ENCODE data around the gene SPDYE6. TPM values are rescaled to one million over a fixed set of nuclear protein-coding genes. Genes with fewer than 3 reads are reported as not detected.
"Not testable (repeated sequence)": the region's sequence is repeated elsewhere in the genome, so short reads cannot be mapped to it uniquely, and the experiment has no call there.

The SPDYE6 gene
- total RNA-seq: not detected in 3 replicates

- not testable (repeated sequence) for H3K27ac Mint-ChIP-seq; H3K27me3 Mint-ChIP-seq (ENCODE audit: low read depth); DNase-seq (ENCODE audit: low spot score in 2 of 2, unreplicated experiment in 2 of 2); H3K4me1 Mint-ChIP-seq; H3K4me3 Mint-ChIP-seq; H3K9me3 Mint-ChIP-seq; H3K36me3 Mint-ChIP-seq
Observed at GRCh38 chr7:102356344-102356743, at the start of gene SPDYE6. TSS of gene SPDYE6 (minus strand) at chr7:102356444. CDS start at chr7:102356023, 421 bp downstream.

GRCh38 chr7:102404862-102405188 is 48.6 kb upstream of the SPDYE6 start:
- not testable (repeated sequence) for H3K27ac Mint-ChIP-seq; H3K27me3 Mint-ChIP-seq (ENCODE audit: low read depth); H3K4me3 Mint-ChIP-seq; H3K4me1 Mint-ChIP-seq; H3K9me3 Mint-ChIP-seq; DNase-seq (ENCODE audit: low spot score in 2 of 2, unreplicated experiment in 2 of 2)
- H3K36me3 Mint-ChIP-seq: peaks cover 56% of the 10 kb centered on the region

GRCh38 chr7:102404005-102404861 is 48.0 kb upstream of the SPDYE6 start:
- Mint-ChIP-seq H3K4me1 (no peaks in the 10 kb centered on the region), H3K36me3 (peaks cover 50% of the 10 kb centered on the region), H3K9me3 (peaks cover 3% of the 10 kb centered on the region), H3K4me3 (no peak overlapping the region), H3K27me3 (ENCODE audit: low read depth) (no peaks in the 10 kb centered on the region), H3K27ac (no peak overlapping the region)
- no peak for DNase-seq (ENCODE audit: low spot score in 2 of 2, unreplicated experiment in 2 of 2)
- TF ChIP-seq CTCF (IDR thresholded peaks at IDR 0.05; ENCODE audit: unreplicated experiment): peak; percentile 51

GRCh38 chr7:102403563-102403962 is 47.3 kb upstream of the SPDYE6 start:
- no peak for TF ChIP-seq CTCF (IDR thresholded peaks at IDR 0.05; ENCODE audit: unreplicated experiment)
- Mint-ChIP-seq H3K27ac (no peak overlapping the region), H3K4me3 (no peak overlapping the region), H3K27me3 (ENCODE audit: low read depth) (no peaks in the 10 kb centered on the region), H3K4me1 (no peaks in the 10 kb centered on the region), H3K9me3 (no peaks in the 10 kb centered on the region), H3K36me3 (peaks cover 46% of the 10 kb centered on the region)
- DNase-seq (ENCODE audit: low spot score in 2 of 2, unreplicated experiment in 2 of 2): no peak

GRCh38 chr7:102400360-102400759 is 44.1 kb upstream of the SPDYE6 start:
- TF ChIP-seq CTCF (IDR thresholded peaks at IDR 0.05; ENCODE audit: unreplicated experiment): no peak
- peaks cover 11% of the 10 kb centered on the region for H3K4me1 Mint-ChIP-seq
- no peak overlapping the region for H3K27ac Mint-ChIP-seq
- no peaks in the 10 kb centered on the region for H3K9me3 Mint-ChIP-seq
- no peak overlapping the region for H3K4me3 Mint-ChIP-seq
- no peaks in the 10 kb centered on the region for H3K27me3 Mint-ChIP-seq (ENCODE audit: low read depth)
- H3K36me3 Mint-ChIP-seq: peaks cover 24% of the 10 kb centered on the region
- no peak for DNase-seq (ENCODE audit: low spot score in 2 of 2, unreplicated experiment in 2 of 2)

GRCh38 chr7:102398543-102398942 is 42.3 kb upstream of the SPDYE6 start:
- Mint-ChIP-seq H3K36me3 (peaks cover 17% of the 10 kb centered on the region), H3K4me1 (peaks cover 11% of the 10 kb centered on the region), H3K9me3 (no peaks in the 10 kb centered on the region), H3K4me3 (no peak overlapping the region), H3K27me3 (ENCODE audit: low read depth) (no peaks in the 10 kb centered on the region), H3K27ac (no peak overlapping the region)
- DNase-seq (ENCODE audit: low spot score in 2 of 2, unreplicated experiment in 2 of 2): no peak
- TF ChIP-seq CTCF (IDR thresholded peaks at IDR 0.05; ENCODE audit: unreplicated experiment): no peak

GRCh38 chr7:102396710-102397019 is 40.4 kb upstream of the SPDYE6 start:
- peaks cover 13% of the 10 kb centered on the region for H3K4me1 Mint-ChIP-seq
- no peaks in the 10 kb centered on the region for H3K27me3 Mint-ChIP-seq (ENCODE audit: low read depth)
- peaks cover 16% of the 10 kb centered on the region for H3K36me3 Mint-ChIP-seq
- no peak for DNase-seq (ENCODE audit: low spot score in 2 of 2, unreplicated experiment in 2 of 2)
- H3K27ac Mint-ChIP-seq: peak overlapping the region; percentile 99
- peak overlapping the region; percentile 96 for H3K4me3 Mint-ChIP-seq
- H3K9me3 Mint-ChIP-seq: no peaks in the 10 kb centered on the region
- no peak for TF ChIP-seq CTCF (IDR thresholded peaks at IDR 0.05; ENCODE audit: unreplicated experiment)

Measured in mesothelial cell of epicardium (in vitro differentiated cells).